H9 (cell line): Measurements from ENCODE around the gene KLHL7. TPM values are rescaled to one million over a fixed set of nuclear protein-coding genes. Genes with fewer than 3 reads are reported as not detected.

ENCODE experiments used
- DNase-seq: peaks from one replicate; pipeline ENCODE4 v3.0.0-alpha.2; 2017
- H2AFZ ChIP-seq: one replicate; pipeline ENCODE4 v1.6.1; 2013; ENCODE audit warnings: mild to moderate bottlenecking, low read length, control low read depth, moderate library complexity
- H2AK5ac ChIP-seq: 2 replicates; pipeline ENCODE4 v1.6.1; 2013; ENCODE audit warnings: low read length, control low read depth, mixed read lengths; ENCODE audit not compliant: insufficient read length
- H2BK120ac ChIP-seq: one replicate; pipeline ENCODE4 v1.6.1; 2013; ENCODE audit warnings: low read depth, mild to moderate bottlenecking, low read length, control low read depth, inconsistent platforms; ENCODE audit not compliant: poor library complexity, severe bottlenecking
- H2BK12ac ChIP-seq: 2 replicates; pipeline ENCODE4 v1.6.1; 2013; ENCODE audit warnings: low read length, control low read depth, mixed read lengths, low read depth; ENCODE audit not compliant: insufficient read length
- H2BK15ac ChIP-seq: 2 replicates; pipeline ENCODE4 v1.6.1; 2013; ENCODE audit warnings: low read depth, low read length, control low read depth
- H2BK20ac ChIP-seq: one replicate; pipeline ENCODE4 v1.6.1; 2013; ENCODE audit warnings: low read depth, mild to moderate bottlenecking, low read length, control low read depth, inconsistent platforms; ENCODE audit not compliant: poor library complexity, severe bottlenecking
- H2BK5ac ChIP-seq: 2 replicates; pipeline ENCODE4 v1.6.1; 2013; ENCODE audit warnings: low read length, control low read depth, mixed read lengths; ENCODE audit not compliant: insufficient read length
- H3K14ac ChIP-seq: 2 replicates; pipeline ENCODE4 v1.6.1; 2013; ENCODE audit warnings: low read length, control low read depth; ENCODE audit not compliant: insufficient read depth
- H3K18ac ChIP-seq: 2 replicates; pipeline ENCODE4 v1.6.1; 2013; ENCODE audit warnings: low read depth, mild to moderate bottlenecking, mixed read lengths, low read length, control low read depth; ENCODE audit not compliant: insufficient read length
- H3K23ac ChIP-seq: 2 replicates; pipeline ENCODE4 v1.6.1; 2013; ENCODE audit warnings: low read length, control low read depth, mixed read lengths, low read depth; ENCODE audit not compliant: insufficient read length
- H3K23me2 ChIP-seq: 2 replicates; pipeline ENCODE4 v1.6.1; 2013; ENCODE audit warnings: low read depth, mild to moderate bottlenecking, mixed read lengths, low read length, control low read depth; ENCODE audit not compliant: insufficient read length, poor library complexity, severe bottlenecking
- H3K27ac ChIP-seq: 2 replicates; pipeline ENCODE4 v1.5.1; 2013; ENCODE audit warnings: low read length, control low read depth, mixed read lengths, low read depth; ENCODE audit not compliant: insufficient read length
- H3K27me3 ChIP-seq: 2 replicates; pipeline ENCODE4 v1.6.1; 2013; ENCODE audit warnings: low read length, control low read depth, inconsistent platforms; ENCODE audit not compliant: insufficient read depth
- H3K4ac ChIP-seq: 2 replicates; pipeline ENCODE4 v1.6.1; 2013; ENCODE audit warnings: low read depth, mild to moderate bottlenecking, control low read depth, inconsistent platforms, low read length, moderate library complexity
- H3K4me1 ChIP-seq: 2 replicates; pipeline ENCODE4 v1.6.1; 2013; ENCODE audit warnings: low read length, control low read depth, inconsistent platforms; ENCODE audit not compliant: insufficient read depth
- H3K4me2 ChIP-seq: 2 replicates; pipeline ENCODE4 v1.6.1; 2013; ENCODE audit warnings: low read length, control low read depth, mixed read lengths; ENCODE audit not compliant: insufficient read length, insufficient read depth
- H3K56ac ChIP-seq: 2 replicates; pipeline ENCODE4 v1.6.1; 2013; ENCODE audit warnings: low read depth, mild to moderate bottlenecking, mixed read lengths, low read length, control low read depth; ENCODE audit not compliant: insufficient read length
- H3K79me1 ChIP-seq: 2 replicates; pipeline ENCODE4 v1.6.1; 2013; ENCODE audit warnings: low read depth, mild to moderate bottlenecking, moderate library complexity, low read length, control low read depth, inconsistent platforms; ENCODE audit not compliant: insufficient read depth, poor library complexity, severe bottlenecking
- H3K79me2 ChIP-seq: 2 replicates; pipeline ENCODE4 v1.6.1; 2013; ENCODE audit warnings: low read length, control low read depth, inconsistent platforms; ENCODE audit not compliant: insufficient read depth
- H3K9ac ChIP-seq: 2 replicates; pipeline ENCODE4 v1.6.1; 2013; ENCODE audit warnings: low read length, control low read depth, mixed read lengths; ENCODE audit not compliant: insufficient read length; ENCODE audit errors: extremely low read depth
- H3K9me3 ChIP-seq: one replicate; pipeline ENCODE4 v1.6.1; 2013; ENCODE audit warnings: low read depth, low read length, inconsistent platforms; ENCODE audit not compliant: control insufficient read depth
- H3T11ph ChIP-seq: one replicate; pipeline ENCODE4 v1.6.1; 2013; ENCODE audit warnings: mild to moderate bottlenecking, low read length, control low read depth, inconsistent platforms
- H4K20me1 ChIP-seq: one replicate; pipeline ENCODE4 v1.6.1; 2013; ENCODE audit not compliant: control insufficient read depth, insufficient read length, insufficient read depth
- H4K5ac ChIP-seq: 2 replicates; pipeline ENCODE4 v1.6.1; 2013; ENCODE audit warnings: low read depth, mild to moderate bottlenecking, mixed read lengths, low read length, control low read depth; ENCODE audit not compliant: insufficient read length
- H4K8ac ChIP-seq: replicated peaks from 2 replicates; pipeline ENCODE4 v1.6.1; 2013; ENCODE audit warnings: low read length, control low read depth, mixed read lengths, low read depth; ENCODE audit not compliant: insufficient read length
- H4K91ac ChIP-seq: 2 replicates; pipeline ENCODE4 v1.6.1; 2013; ENCODE audit warnings: low read depth, mild to moderate bottlenecking, moderate library complexity, mixed read lengths, low read length, control low read depth; ENCODE audit not compliant: insufficient read length
- H3K27ac Mint-ChIP-seq, 3 experiments: 2 replicates in 2 of 3; 3 replicates in 1 of 3; pipeline ENCODE4 v1.8.0; 2020 to 2021; ENCODE audit warnings: mixed read lengths in 3 of 3, mild to moderate bottlenecking in 1 of 3, moderate library complexity in 1 of 3
- H3K27me3 Mint-ChIP-seq: 2 replicates; pipeline ENCODE4 v1.8.0; 2021; ENCODE audit warnings: low read depth, mild to moderate bottlenecking, moderate library complexity, mixed read lengths
- H3K36me3 Mint-ChIP-seq, 3 experiments: 2 replicates in 2 of 3; 3 replicates in 1 of 3; pipeline ENCODE4 v1.8.0; 2020 to 2021; ENCODE audit warnings: low read depth in 3 of 3, mixed read lengths in 3 of 3; ENCODE audit not compliant: insufficient read depth in 1 of 3
- H3K4me1 Mint-ChIP-seq, 2 experiments: 2 replicates each; pipeline ENCODE4 v1.8.0; 2020; ENCODE audit warnings: mixed read lengths in 2 of 2
- H3K4me3 Mint-ChIP-seq, 2 experiments: 2 replicates in 1 of 2; 3 replicates in 1 of 2; pipeline ENCODE4 v1.8.0; 2020 to 2021; ENCODE audit warnings: mild to moderate bottlenecking in 2 of 2, mixed read lengths in 2 of 2, moderate library complexity in 1 of 2
- H3K9me3 Mint-ChIP-seq, 2 experiments: 2 replicates in 1 of 2; 3 replicates in 1 of 2; pipeline ENCODE4 v1.8.0; 2020; ENCODE audit warnings: mild to moderate bottlenecking in 2 of 2, mixed read lengths in 2 of 2, moderate library complexity in 1 of 2
- WGBS: extraction: QIAGEN DNeasy Blood & Tissue Kit; methylation state at CpG from one replicate; pipeline ENCODE4 v1.1.7; 2013; ENCODE audit warnings: missing lambda C conversion rate, low lambda C conversion rate, mixed read lengths; ENCODE audit not compliant: insufficient read length; ENCODE audit errors: extremely low coverage; 5-methylcytosine and 5-hydroxymethylcytosine counted together
- total RNA-seq: library from RNA; stranded (reverse); gene quantifications from 2 replicates; pipeline ENCODE4 v1.2.1, GENCODE V29; 2021
- TF ChIP-seq, protein P1 (sequence below): fragments of 200-600 bp; sonication (generic); conservative IDR thresholded peaks from 3 replicates; pipeline ENCODE4 v1.8.0; 2021; ENCODE audit warnings: antibody characterized with exemption, mild to moderate bottlenecking

The KLHL7 gene
- total RNA-seq, 1 experiment from 2014 or later: 56.7 TPM

DNA sequence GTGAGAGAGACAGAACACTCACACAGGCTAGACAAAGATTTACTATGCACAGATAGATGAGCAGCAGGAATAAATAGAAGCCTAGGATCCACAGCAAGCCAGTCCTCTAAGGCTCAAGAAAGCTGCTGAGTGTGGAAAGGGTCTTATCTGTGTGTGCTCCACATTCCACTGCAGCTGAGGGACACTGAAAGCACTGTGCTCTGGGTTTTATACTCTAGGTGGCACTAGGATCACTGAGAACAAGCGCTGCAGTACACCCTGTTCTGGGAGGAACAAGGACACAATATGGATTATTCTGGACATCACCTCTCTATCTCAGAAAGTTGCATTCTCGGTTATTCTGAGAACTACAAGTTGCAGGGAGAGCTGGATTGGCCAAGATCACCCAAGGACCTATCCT lies 4.9 kb upstream of the KLHL7 start:
- H2BK5ac ChIP-seq: no peak overlapping the region
- H3K4me2 ChIP-seq: no peak overlapping the region
- Mint-ChIP-seq H3K4me1 (0 out of 4 replicates have a peak, but pooled peaks cover 0 to 5% of the 10 kb centered on the region in 2 experiments), H3K27ac (no peak overlapping the region), H3K9me3 (peaks cover 0 to 14% of the 10 kb centered on the region in 2 experiments; a peak in 4 of 5 replicates), H3K27me3 (no peaks in the 10 kb centered on the region), H3K36me3 (peaks cover 4 to 11% (median 9%) of the 10 kb centered on the region in 3 experiments; a peak in 6 of 7 replicates), H3K4me3 (no peak overlapping the region)
- no peak overlapping the region for H2AFZ ChIP-seq
- no peaks in the 10 kb centered on the region for H3K27me3 ChIP-seq
- no peak overlapping the region for H3K9ac ChIP-seq
- H3K23me2 ChIP-seq: peaks cover 4% of the 10 kb centered on the region
- no peak overlapping the region for H3K4ac ChIP-seq
- H2BK120ac ChIP-seq: no peak overlapping the region
- no peak overlapping the region for H4K91ac ChIP-seq
- H4K20me1 ChIP-seq: no peaks in the 10 kb centered on the region
- no peak overlapping the region for H4K5ac ChIP-seq
- H2BK12ac ChIP-seq: no peak overlapping the region
- H3K18ac ChIP-seq: no peak overlapping the region
- DNase-seq: peak; percentile 51
- WGBS: no CpG with 5 or more reads among the region's 2 CpGs
- H3K4me1 ChIP-seq: no peaks in the 10 kb centered on the region
- TF ChIP-seq, protein P1, sequence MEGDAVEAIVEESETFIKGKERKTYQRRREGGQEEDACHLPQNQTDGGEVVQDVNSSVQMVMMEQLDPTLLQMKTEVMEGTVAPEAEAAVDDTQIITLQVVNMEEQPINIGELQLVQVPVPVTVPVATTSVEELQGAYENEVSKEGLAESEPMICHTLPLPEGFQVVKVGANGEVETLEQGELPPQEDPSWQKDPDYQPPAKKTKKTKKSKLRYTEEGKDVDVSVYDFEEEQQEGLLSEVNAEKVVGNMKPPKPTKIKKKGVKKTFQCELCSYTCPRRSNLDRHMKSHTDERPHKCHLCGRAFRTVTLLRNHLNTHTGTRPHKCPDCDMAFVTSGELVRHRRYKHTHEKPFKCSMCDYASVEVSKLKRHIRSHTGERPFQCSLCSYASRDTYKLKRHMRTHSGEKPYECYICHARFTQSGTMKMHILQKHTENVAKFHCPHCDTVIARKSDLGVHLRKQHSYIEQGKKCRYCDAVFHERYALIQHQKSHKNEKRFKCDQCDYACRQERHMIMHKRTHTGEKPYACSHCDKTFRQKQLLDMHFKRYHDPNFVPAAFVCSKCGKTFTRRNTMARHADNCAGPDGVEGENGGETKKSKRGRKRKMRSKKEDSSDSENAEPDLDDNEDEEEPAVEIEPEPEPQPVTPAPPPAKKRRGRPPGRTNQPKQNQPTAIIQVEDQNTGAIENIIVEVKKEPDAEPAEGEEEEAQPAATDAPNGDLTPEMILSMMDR: peak; percentile 65
- no peaks in the 10 kb centered on the region for H3K9me3 ChIP-seq
- H3K23ac ChIP-seq: no peak overlapping the region
- no peak overlapping the region for H3K27ac ChIP-seq
- H2AK5ac ChIP-seq: no peak overlapping the region
- H4K8ac ChIP-seq: no peak overlapping the region
- no peaks in the 10 kb centered on the region for H3K79me2 ChIP-seq
- no peak overlapping the region for H2BK15ac ChIP-seq
- H3T11ph ChIP-seq: no peak overlapping the region
- H3K14ac ChIP-seq: no peak overlapping the region
- no peak overlapping the region for H2BK20ac ChIP-seq
- no peak overlapping the region for H3K56ac ChIP-seq
- no peaks in the 10 kb centered on the region for H3K79me1 ChIP-seq
